ENCODE measurements around the gene PRRT2.

GRCh38 chr16:29811896-29812665 lies at the start of gene PRRT2:
- TF ChIP-seq CTCF (conservative IDR thresholded peaks at IDR 0.05; ENCODE audit: low read length), result no peak
- TF ChIP-seq EZH2phosphoT487 (IDR thresholded peaks at IDR 0.05; ENCODE audit: borderline replicate concordance), result no peak
